GM10248 (cell line): ENCODE data around the gene ANKIB1.

Experiments
- CTCF ChIA-PET: fragments of 300-600 bp; sonication (Branson Sonifier 250); formaldehyde crosslinking; extraction: SDS; loops from one replicate; lab custom pipeline; 2021; ENCODE audit warnings: antibody characterized with exemption; lab: Yijun Ruan, JAX
- POLR2A ChIA-PET: fragments of 350-650 bp; sonication (Branson Sonifier 250); formaldehyde crosslinking; extraction: SDS; loops from one replicate; lab custom pipeline; 2020; ENCODE audit warnings: antibody characterized with exemption; lab: Yijun Ruan, JAX
- DNase-seq: peaks from one replicate; pipeline ENCODE4 v3.0.0; 2012; ENCODE audit errors: extremely low spot score
- CTCF ChIP-seq: IDR thresholded peaks from 2 replicates; pipeline ENCODE4 v1.5.1; 2012; ENCODE audit warnings: mild to moderate bottlenecking, low read depth; ENCODE audit errors: extremely low read depth, missing control alignments, control extremely low read depth

ANKIB1 gene

DNA sequence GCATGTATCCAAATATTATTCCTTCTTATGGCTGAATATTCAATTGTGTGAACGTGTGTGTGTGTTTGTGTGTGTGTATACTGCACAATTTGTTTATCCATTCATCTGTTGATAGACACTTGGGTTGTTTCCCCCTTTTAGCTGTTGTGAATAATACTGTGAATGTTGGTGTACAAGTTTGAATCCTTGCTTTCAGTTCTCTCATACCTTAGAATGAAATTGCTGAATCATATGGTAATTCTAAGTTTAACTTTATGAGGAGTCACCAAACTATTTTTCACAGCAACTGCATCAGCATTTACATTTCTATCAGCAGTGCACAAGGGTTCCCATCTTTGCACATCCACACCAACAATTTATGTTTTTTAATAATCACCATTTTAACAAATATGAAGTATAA is 114.6 kb downstream of the ANKIB1 start:
- no peak for TF ChIP-seq CTCF
- no peak for DNase-seq
- ChIA-PET POLR2A (no interaction called here), CTCF (interaction anchor here (0.7 kb wide), 1 partner anchor 24 kb away, joined by 3 read pairs; no protein-coding TSS in a partner anchor)

- ChIA-PET CTCF (interaction anchor here (0.9 to 1.7 kb wide), 2 partner anchors 17 to 86 kb away, joined by 3 read pairs; no protein-coding TSS in a partner anchor), POLR2A (no interaction called here)
- no peak for TF ChIP-seq CTCF
Measured at GRCh38 chr7:92362131-92362530, 116.4 kb downstream of the ANKIB1 start.

GRCh38 chr7:92366730-92367129 is 121.0 kb downstream of the ANKIB1 start:
- CTCF ChIA-PET = no interaction called here

More at GRCh38 chr7:92362131-92362530, 116.4 kb downstream of the ANKIB1 start:
- DNase-seq = no peak

DNA sequence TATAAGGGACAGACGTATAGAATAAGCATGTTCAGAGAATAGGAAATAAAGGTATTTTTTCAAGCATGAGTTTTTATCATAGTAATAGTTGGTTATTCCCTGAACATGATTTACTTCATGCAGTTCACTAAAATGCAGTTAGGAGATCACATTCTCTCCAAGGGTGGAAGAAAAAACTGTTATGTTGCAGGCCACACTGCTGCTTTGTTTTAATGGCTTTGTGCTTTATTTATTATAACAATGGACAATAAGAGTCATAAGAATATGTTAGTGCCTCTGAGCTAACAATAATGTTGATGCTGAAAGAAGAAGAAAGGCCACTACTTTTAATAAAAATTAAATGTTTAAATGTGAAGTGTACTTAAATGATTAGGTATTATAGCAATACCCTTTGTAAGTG is 123.0 kb downstream of the ANKIB1 start:
- DNase-seq = no peak
- no peak for TF ChIP-seq CTCF
- ChIA-PET POLR2A (no interaction called here), CTCF (interaction anchor here (0.7 to 2.3 kb wide), 6 partner anchors 8 to 189 kb away, joined by 3 to 7 read pairs (median 4); partner anchors contain the start of gene LRRD1)

More at GRCh38 chr7:92366730-92367129, 121.0 kb downstream of the ANKIB1 start:
- DNase-seq = no peak
- POLR2A ChIA-PET = no interaction called here
- TF ChIP-seq CTCF = no peak

DNA sequence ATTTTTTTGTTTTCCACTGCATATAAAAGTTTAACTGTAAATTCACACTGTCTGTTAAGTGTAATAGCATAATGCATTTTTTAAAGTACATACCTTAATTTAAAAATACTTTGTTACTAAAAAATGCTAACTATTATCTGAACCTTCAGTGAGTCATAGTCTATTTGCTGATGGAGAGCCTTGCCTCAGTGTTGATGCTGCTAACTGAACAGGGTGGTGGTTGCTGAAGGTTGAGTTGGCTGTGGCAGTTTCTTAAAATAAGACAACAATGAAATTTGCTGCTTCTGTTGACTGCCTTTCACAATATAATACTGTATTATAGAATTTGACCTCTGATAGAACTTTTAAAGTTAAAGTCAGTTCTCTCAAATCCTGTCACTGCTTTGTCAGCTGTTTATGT is 129.2 kb downstream of the ANKIB1 start:
- ChIA-PET POLR2A (no interaction called here), CTCF (interaction anchor here (1.4 kb wide), 1 partner anchor 196 kb away, joined by 4 read pairs; no protein-coding TSS in a partner anchor)
- TF ChIP-seq CTCF = no peak
- DNase-seq = no peak

- no peak for DNase-seq
- no peak for TF ChIP-seq CTCF
- ChIA-PET CTCF (interaction anchor here (0.6 to 2.3 kb wide), 4 partner anchors 11 to 212 kb away, joined by 3 to 9 read pairs (median 4); partner anchors contain the start of gene LRRD1), POLR2A (no interaction called here)
Measured at GRCh38 chr7:92391071-92391470, 145.3 kb downstream of the ANKIB1 start.

GRCh38 chr7:92397542-92397941 is 151.8 kb downstream of the ANKIB1 start:
- no peak for TF ChIP-seq CTCF
- ChIA-PET CTCF (interaction anchor here (1.4 kb wide), 1 partner anchor 26 kb away, joined by 4 read pairs; no protein-coding TSS in a partner anchor), POLR2A (no interaction called here)
- DNase-seq = no peak
